Measurements from ENCODE around the gene METTL25B.
A peak's percentile ranks its signal among the peaks of the same experiment; 100 is the strongest.

Gene METTL25B

DNA sequence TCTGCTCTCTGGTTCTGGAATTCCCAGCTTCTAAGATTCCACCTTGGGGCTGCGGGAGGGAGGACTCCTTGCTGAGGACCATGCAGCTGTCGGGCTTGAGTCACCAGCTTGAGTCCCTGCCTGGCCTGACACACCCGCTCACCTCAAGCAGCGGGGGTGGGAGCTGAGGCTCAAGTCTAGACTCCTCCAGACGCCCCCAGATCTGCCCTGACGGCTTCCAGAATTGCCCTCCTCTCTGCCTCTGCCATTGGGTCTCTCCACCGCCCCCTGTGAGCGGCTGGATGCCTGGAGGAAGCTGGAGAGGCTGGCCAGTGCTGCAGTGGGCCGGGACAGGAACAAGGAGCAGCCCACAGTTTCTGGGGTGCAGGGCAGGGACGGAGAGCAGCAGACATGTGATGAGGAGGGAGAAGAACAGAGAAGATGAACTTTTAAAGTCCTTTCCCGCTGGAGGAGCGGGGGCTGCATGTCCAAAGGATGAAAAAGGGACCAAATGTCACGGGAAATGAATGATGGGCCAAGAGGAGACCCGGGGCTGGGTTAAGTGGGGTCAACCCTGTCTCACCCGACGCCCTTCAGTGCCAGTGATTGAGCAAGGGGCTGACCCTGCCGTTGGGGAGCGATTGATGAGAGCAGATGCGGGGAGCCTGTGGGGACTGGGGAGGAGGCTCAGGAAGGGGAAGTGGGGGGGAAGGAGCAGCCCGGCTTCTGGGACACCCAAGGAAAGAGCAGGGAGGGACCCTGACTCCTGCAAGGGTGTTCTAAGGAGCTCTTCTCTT is 36.4 kb upstream of the METTL25B start:
- no peaks in the 10 kb centered on the region for H3K27me3 ChIP-seq (replicated peaks; ENCODE audit: control insufficient read depth, insufficient read depth, low read length)
- H3K36me3 ChIP-seq (ENCODE audit: control insufficient read depth, insufficient read depth, low read length, severe bottlenecking) = no peaks in the 10 kb centered on the region
- no peak overlapping the region for H3K4me3 ChIP-seq (ENCODE audit: low read length)
- H3K9me3 ChIP-seq (ENCODE audit: control insufficient read depth, low read length) = no peaks in the 10 kb centered on the region
- DNase-seq (ENCODE audit: low read depth) = peak; percentile 34
- peaks cover 20% of the 10 kb centered on the region for H3K4me1 ChIP-seq (ENCODE audit: control insufficient read depth, insufficient read depth, low read length)
- H3K9ac ChIP-seq (ENCODE audit: low read length) = no peak overlapping the region

DNA sequence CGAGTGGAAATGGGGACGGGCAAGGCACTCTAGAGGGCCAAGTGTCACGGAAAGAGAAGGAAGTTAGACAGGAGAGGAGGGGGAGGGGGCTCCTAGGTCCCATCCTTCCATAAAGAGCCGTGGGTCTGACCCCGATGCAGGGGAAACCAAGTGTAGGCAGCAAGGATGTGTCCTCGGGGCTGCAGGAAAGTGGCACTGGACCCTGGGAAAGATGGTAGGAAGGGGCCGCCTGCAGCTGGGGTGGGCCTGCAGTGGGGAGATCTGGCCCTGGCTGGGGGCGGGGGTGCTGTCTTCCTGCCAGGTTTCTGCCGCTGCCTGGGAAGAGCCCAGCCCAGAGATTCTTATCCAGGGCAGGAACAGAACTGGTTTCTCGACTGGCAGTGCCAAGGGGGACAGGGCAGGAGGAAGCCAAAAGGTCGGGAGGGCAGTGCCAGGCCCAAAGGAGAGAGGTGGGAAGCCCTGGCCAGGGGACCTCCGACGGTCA is 35.8 kb upstream of the METTL25B start:
- Histone ChIP-seq H3K9me3 (ENCODE audit: control insufficient read depth, low read length) (no peaks in the 10 kb centered on the region), H3K27me3 (replicated peaks; ENCODE audit: control insufficient read depth, insufficient read depth, low read length) (no peaks in the 10 kb centered on the region), H3K4me1 (ENCODE audit: control insufficient read depth, insufficient read depth, low read length) (peaks cover 20% of the 10 kb centered on the region), H3K4me3 (ENCODE audit: low read length) (no peak overlapping the region), H3K36me3 (ENCODE audit: control insufficient read depth, insufficient read depth, low read length, severe bottlenecking) (no peaks in the 10 kb centered on the region), H3K9ac (ENCODE audit: low read length) (no peak overlapping the region)
- DNase-seq (ENCODE audit: low read depth) = no peak

DNA sequence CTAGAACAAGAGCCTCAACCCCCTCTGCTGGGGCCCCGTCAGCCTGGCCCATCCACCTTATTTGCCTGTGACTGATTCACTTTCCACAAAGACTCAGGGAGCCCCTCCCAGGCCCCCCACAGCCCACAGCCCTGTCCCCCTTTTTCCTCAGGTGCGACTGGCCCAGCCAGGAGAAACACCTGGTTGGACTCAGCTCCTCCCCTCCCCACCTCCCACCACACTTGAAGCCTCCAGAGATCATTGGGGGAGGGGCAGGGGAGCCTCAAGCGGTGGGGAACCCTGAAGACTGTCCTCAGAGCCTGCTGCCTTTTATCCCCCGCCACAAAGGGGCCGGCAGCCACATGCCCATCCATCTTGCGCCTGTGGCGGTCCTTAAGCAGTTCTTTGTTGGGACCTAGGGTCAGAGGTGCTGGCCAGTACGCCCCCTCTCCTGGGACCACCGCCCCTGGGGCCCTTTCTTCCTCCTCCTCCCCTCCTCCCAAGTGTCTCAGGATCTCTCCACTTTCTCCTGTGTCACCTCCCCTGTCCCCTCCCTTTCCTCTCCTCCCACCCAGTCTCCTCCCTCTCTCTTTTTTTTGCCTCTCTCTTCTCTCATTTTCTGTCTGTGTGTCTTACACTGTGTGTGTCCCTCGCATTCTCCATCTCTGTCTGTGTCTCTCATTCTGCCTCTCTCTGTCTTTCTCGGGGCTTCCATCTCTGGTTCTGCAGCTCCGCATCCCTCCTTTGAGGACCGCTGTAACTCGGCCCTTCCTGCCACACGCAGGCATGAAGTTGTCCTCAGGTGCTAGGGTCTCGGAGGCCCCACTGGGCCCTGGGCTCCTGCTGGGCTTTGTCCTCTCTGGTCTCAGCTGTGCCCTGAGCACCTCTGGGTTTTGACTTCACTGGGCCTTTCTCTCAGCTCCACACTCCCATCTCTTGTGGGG is 35.1 kb upstream of the METTL25B start:
- DNase-seq (ENCODE audit: low read depth) = no peak
- H3K36me3 ChIP-seq (ENCODE audit: control insufficient read depth, insufficient read depth, low read length, severe bottlenecking) = no peaks in the 10 kb centered on the region
- no peak overlapping the region for H3K9ac ChIP-seq (ENCODE audit: low read length)
- no peak overlapping the region for H3K4me3 ChIP-seq (ENCODE audit: low read length)
- H3K4me1 ChIP-seq (ENCODE audit: control insufficient read depth, insufficient read depth, low read length) = peaks cover 20% of the 10 kb centered on the region
- no peaks in the 10 kb centered on the region for H3K9me3 ChIP-seq (ENCODE audit: control insufficient read depth, low read length)
- no peaks in the 10 kb centered on the region for H3K27me3 ChIP-seq (replicated peaks; ENCODE audit: control insufficient read depth, insufficient read depth, low read length)

GRCh38 chr1:156693848-156694689 is 34.2 kb upstream of the METTL25B start:
- Histone ChIP-seq H3K9me3 (ENCODE audit: control insufficient read depth, low read length) (no peaks in the 10 kb centered on the region), H3K9ac (ENCODE audit: low read length) (no peak overlapping the region), H3K27me3 (replicated peaks; ENCODE audit: control insufficient read depth, insufficient read depth, low read length) (no peaks in the 10 kb centered on the region), H3K4me3 (ENCODE audit: low read length) (no peak overlapping the region), H3K36me3 (ENCODE audit: control insufficient read depth, insufficient read depth, low read length, severe bottlenecking) (no peaks in the 10 kb centered on the region), H3K4me1 (ENCODE audit: control insufficient read depth, insufficient read depth, low read length) (peaks cover 22% of the 10 kb centered on the region)
- no peak for DNase-seq (ENCODE audit: low read depth)

DNA sequence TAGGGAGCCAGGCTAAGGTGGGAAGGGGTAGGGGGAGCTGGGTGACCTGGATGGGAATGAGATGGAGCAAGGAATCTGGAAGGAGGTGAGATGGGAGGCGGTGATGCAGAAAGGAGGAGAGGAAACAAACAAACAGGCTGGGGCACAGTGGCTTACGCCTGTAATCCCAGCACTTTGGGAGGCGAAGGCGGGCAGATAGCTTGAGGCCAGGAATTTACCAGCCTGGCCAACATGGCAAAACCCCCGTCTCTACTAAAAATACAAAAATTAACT is 33.6 kb upstream of the METTL25B start:
- Histone ChIP-seq H3K36me3 (ENCODE audit: control insufficient read depth, insufficient read depth, low read length, severe bottlenecking) (no peaks in the 10 kb centered on the region), H3K9ac (ENCODE audit: low read length) (no peak overlapping the region), H3K4me3 (ENCODE audit: low read length) (no peak overlapping the region), H3K9me3 (ENCODE audit: control insufficient read depth, low read length) (no peaks in the 10 kb centered on the region), H3K4me1 (ENCODE audit: control insufficient read depth, insufficient read depth, low read length) (peaks cover 20% of the 10 kb centered on the region), H3K27me3 (replicated peaks; ENCODE audit: control insufficient read depth, insufficient read depth, low read length) (no peaks in the 10 kb centered on the region)
- DNase-seq (ENCODE audit: low read depth) = no peak

DNA sequence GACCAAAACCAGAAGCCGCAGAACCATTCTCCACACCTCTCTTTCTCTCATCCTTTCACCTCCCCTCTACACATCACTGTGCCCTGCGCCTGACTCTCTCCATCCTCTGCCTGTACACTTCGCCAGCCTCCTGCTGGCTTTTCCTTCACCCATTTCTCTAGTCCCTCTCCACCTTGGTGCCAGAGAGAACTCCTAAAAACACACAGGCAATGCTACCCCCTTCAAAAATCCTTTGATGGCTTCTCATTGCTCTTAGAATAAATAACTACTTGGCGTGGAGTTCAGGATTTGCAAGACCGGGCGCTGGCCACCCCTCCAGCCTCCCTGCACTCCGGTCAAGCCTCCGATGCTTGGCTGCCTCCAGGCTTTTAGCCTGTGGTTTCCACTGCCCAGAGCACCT is 31.5 kb upstream of the METTL25B start:
- H3K36me3 ChIP-seq (ENCODE audit: control insufficient read depth, insufficient read depth, low read length, severe bottlenecking) = peaks cover 6% of the 10 kb centered on the region
- no peak overlapping the region for H3K9ac ChIP-seq (ENCODE audit: low read length)
- no peak overlapping the region for H3K4me3 ChIP-seq (ENCODE audit: low read length)
- DNase-seq (ENCODE audit: low read depth) = no peak
- H3K9me3 ChIP-seq (ENCODE audit: control insufficient read depth, low read length) = no peaks in the 10 kb centered on the region
- peaks cover 15% of the 10 kb centered on the region for H3K4me1 ChIP-seq (ENCODE audit: control insufficient read depth, insufficient read depth, low read length)
- no peaks in the 10 kb centered on the region for H3K27me3 ChIP-seq (replicated peaks; ENCODE audit: control insufficient read depth, insufficient read depth, low read length)

DNA sequence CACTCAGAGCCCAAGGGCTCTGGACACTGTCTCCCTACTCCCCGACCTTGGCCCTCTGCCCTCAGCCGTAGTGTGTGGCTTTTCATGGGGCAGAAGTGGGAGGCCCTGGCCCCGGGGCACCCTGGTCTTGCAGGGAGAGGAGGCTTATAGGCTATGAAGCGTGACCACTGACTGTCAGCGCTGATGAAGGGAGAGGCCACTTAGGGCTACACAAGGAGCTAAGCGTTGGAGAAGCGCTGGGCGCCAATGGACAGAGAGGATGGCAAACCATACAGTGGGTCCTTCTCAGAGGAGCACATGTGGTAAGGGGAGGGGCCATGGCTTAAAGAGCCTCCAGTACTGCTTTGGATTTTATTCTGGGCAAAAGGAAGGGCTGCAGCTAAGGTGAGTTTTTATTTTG is 30.8 kb upstream of the METTL25B start:
- H3K9ac ChIP-seq (ENCODE audit: low read length) = no peak overlapping the region
- peaks cover 6% of the 10 kb centered on the region for H3K36me3 ChIP-seq (ENCODE audit: control insufficient read depth, insufficient read depth, low read length, severe bottlenecking)
- no peaks in the 10 kb centered on the region for H3K9me3 ChIP-seq (ENCODE audit: control insufficient read depth, low read length)
- no peak overlapping the region for H3K4me3 ChIP-seq (ENCODE audit: low read length)
- H3K27me3 ChIP-seq (replicated peaks; ENCODE audit: control insufficient read depth, insufficient read depth, low read length) = no peaks in the 10 kb centered on the region
- H3K4me1 ChIP-seq (ENCODE audit: control insufficient read depth, insufficient read depth, low read length) = peaks cover 10% of the 10 kb centered on the region
- DNase-seq (ENCODE audit: low read depth) = no peak

DNA sequence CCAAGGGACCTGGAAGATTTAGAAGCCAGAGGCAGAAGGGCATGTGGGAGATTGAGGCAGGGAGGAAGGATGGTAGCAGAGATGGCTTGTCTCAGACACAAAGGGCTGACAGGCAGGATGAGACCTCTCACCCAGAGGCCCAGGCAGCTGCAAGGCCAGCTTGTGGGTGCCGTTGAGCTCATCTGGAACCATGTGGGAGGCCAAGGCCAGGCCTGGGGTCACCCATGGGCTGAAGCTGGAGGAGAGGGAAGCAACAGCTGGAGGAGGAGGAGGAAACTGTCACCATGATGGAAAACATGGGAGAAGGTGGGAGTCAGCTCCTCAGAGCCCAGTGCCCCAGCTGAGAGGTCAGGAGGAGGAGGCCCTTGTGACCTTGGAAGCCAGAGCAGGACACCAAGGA is 29.3 kb upstream of the METTL25B start:
- Histone ChIP-seq H3K4me1 (ENCODE audit: control insufficient read depth, insufficient read depth, low read length) (peaks cover 19% of the 10 kb centered on the region), H3K36me3 (ENCODE audit: control insufficient read depth, insufficient read depth, low read length, severe bottlenecking) (peaks cover 6% of the 10 kb centered on the region), H3K27me3 (replicated peaks; ENCODE audit: control insufficient read depth, insufficient read depth, low read length) (no peaks in the 10 kb centered on the region), H3K4me3 (ENCODE audit: low read length) (no peak overlapping the region), H3K9me3 (ENCODE audit: control insufficient read depth, low read length) (no peaks in the 10 kb centered on the region), H3K9ac (ENCODE audit: low read length) (no peak overlapping the region)
- no peak for DNase-seq (ENCODE audit: low read depth)

DNA sequence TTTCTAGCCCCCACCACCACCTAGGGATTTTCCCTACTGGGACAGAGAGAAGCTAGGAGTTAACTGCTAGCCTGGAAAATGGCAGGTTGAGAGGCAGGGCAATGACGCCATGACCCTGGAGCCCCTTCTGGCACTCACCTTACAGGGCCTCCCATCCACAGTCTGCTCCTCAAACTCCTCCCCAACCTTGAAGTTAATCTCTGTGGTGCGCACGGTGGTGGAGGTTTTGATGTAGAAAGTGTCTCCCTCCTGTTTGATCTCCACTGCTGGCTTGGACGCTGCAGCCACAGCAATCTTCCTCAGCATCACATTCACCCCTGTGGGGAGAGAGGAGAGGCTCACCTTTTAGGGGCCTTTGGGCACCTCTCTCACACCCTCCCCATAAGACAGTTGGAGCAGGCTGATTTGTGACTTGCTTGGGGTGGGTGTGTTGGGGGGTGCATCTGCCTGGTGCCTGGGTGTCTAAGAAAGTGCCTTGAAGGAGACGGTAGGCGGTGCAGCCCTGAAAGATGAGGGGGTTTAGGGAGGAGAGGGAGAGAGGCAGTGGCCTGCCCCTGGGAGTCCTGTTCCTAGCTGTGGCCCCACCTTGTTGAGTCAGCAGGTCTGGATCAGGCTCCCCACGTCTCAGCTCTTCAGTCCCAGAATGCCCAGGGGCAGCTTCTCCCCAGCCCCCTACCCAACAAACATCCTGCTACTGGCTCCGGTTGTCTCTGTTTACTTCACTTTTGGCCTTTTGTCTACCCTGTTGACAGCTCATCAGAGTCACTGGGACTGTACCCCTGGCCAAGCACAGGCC is 27.3 kb upstream of the METTL25B start:
- peaks cover 33% of the 10 kb centered on the region for H3K4me1 ChIP-seq (ENCODE audit: control insufficient read depth, insufficient read depth, low read length)
- H3K9me3 ChIP-seq (ENCODE audit: control insufficient read depth, low read length) = no peaks in the 10 kb centered on the region
- H3K36me3 ChIP-seq (ENCODE audit: control insufficient read depth, insufficient read depth, low read length, severe bottlenecking) = peaks cover 6% of the 10 kb centered on the region
- no peak overlapping the region for H3K4me3 ChIP-seq (ENCODE audit: low read length)
- H3K9ac ChIP-seq (ENCODE audit: low read length) = no peak overlapping the region
- no peak for DNase-seq (ENCODE audit: low read depth)
- no peaks in the 10 kb centered on the region for H3K27me3 ChIP-seq (replicated peaks; ENCODE audit: control insufficient read depth, insufficient read depth, low read length)

GRCh38 chr1:156703336-156703735 is 24.9 kb upstream of the METTL25B start:
- Histone ChIP-seq H3K9ac (ENCODE audit: low read length) (peak overlapping the region; percentile 83), H3K27me3 (replicated peaks; ENCODE audit: control insufficient read depth, insufficient read depth, low read length) (no peaks in the 10 kb centered on the region), H3K9me3 (ENCODE audit: control insufficient read depth, low read length) (no peaks in the 10 kb centered on the region), H3K4me3 (ENCODE audit: low read length) (no peak overlapping the region), H3K36me3 (ENCODE audit: control insufficient read depth, insufficient read depth, low read length, severe bottlenecking) (peaks cover 6% of the 10 kb centered on the region), H3K4me1 (ENCODE audit: control insufficient read depth, insufficient read depth, low read length) (peaks cover 56% of the 10 kb centered on the region)
- no peak for DNase-seq (ENCODE audit: low read depth)

Measured in adipocyte (in vitro differentiated cells).